Activated naive CD4-positive, alpha-beta T cell treated with anti-CD3 and anti-CD28 coated beads, Interleukin-2, amount 50 U/mL, for 72 hours (primary cell): Measurements from ENCODE around the gene DES. TPM values are rescaled to one million over a fixed set of nuclear protein-coding genes. Genes with fewer than 3 reads are reported as not detected.

Experiments used
- ATAC-seq, 2 donors: fragments of 150-1000 bp; cut with Tn5 transposase; 2 replicates each; pipeline ENCODE4 v1.10.0; 2021; ENCODE audit warnings: mild to moderate bottlenecking in 2 of 2, moderate library complexity in 2 of 2
- DNase-seq, 2 donors: peaks; one replicate each; pipeline ENCODE4 v3.0.0; 2021 to 2022; ENCODE audit warnings: low spot score in 2 of 2
- H3K27ac Mint-ChIP-seq, 2 donors: one replicate each; pipeline ENCODE4 v1.8.0; 2022; ENCODE audit warnings: mild to moderate bottlenecking in 2 of 2, mixed read lengths in 2 of 2
- H3K36me3 Mint-ChIP-seq, 2 donors: one replicate each; pipeline ENCODE4 v1.8.0; 2022; ENCODE audit warnings: mixed read lengths in 2 of 2
- H3K9me3 Mint-ChIP-seq, 2 donors: one replicate each; pipeline ENCODE4 v1.8.0; 2022; ENCODE audit warnings: mixed read lengths in 2 of 2
- total RNA-seq, 2 donors: library from RNA; stranded (reverse); gene quantifications; one replicate each; pipeline ENCODE4 v1.2.3, GENCODE V29; 2022

Gene DES
- total RNA-seq, 2 donors from 2014 or later = not detected

DNA sequence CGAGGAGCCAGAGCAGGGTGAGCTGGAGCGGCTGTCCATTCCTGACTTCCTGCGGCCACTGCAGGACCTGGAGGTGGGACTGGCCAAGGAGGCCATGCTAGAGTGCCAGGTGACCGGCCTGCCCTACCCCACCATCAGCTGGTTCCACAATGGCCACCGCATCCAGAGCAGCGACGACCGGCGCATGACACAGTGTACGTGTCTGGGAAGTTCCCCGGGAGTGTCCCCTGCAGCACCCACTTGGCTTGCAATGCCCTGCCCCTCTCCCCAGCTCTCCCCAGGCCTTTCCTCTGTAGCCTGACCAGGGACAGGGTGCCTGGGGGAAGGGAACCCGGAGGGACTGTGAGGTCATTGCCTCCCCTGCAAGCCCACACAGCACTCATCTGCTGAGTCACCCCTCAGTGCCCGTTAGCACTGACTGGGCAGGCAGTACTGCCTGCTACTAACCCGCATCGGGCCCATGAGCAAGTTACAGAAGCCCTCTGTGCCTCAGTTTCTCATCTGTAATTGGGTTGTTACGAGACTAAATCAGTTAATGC is 51.1 kb downstream of the DES start:
- H3K27ac Mint-ChIP-seq = no peak overlapping the region
- no peaks in the 10 kb centered on the region for H3K36me3 Mint-ChIP-seq
- H3K9me3 Mint-ChIP-seq = no peaks in the 10 kb centered on the region
- DNase-seq (no peak), ATAC-seq (no peak)

GRCh38 chr2:219470429-219470828 is 52.3 kb downstream of the DES start:
- Mint-ChIP-seq H3K36me3 (no peaks in the 10 kb centered on the region), H3K9me3 (no peaks in the 10 kb centered on the region), H3K27ac (no peak overlapping the region)
- ATAC-seq = no peak
- no peak for DNase-seq

GRCh38 chr2:219471476-219472371 is 53.5 kb downstream of the DES start:
- Mint-ChIP-seq H3K9me3 (no peaks in the 10 kb centered on the region), H3K27ac (no peak overlapping the region), H3K36me3 (no peaks in the 10 kb centered on the region)
- ATAC-seq (peak in 1 of 2 donors; percentile 12), DNase-seq (no peak)

DNA sequence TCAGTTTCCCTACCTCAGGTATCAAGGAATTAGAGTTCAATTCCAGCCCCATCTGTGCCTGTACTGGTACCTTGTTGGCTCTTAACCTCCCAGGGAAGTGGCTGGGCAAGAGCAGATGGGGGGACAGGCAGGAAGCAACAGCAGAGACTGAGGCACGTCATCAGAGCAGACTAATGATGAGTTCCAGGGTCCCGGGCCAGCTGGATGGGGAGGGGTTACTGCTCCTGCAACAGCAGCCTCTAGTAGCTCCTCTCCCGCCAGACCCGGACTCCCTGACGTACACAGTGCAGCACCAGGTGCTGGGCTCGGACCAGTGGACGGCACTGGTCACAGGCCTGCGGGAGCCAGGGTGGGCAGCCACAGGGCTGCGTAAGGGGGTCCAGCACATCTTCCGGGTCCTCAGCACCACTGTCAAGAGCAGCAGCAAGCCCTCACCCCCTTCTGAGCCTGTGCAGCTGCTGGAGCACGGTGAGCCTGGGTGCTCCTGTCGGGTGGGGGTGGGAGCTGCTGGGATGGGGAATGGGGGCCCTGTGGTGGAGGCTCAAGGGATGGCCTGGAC is 54.5 kb downstream of the DES start:
- DNase-seq (no peak), ATAC-seq (no peak)
- Mint-ChIP-seq H3K27ac (peak overlapping the region in 1 of 2 donors; percentile 44), H3K9me3 (no peaks in the 10 kb centered on the region), H3K36me3 (no peaks in the 10 kb centered on the region)

- no peak for DNase-seq
- H3K9me3 Mint-ChIP-seq = no peaks in the 10 kb centered on the region
- no peak for ATAC-seq
- no peak overlapping the region for H3K27ac Mint-ChIP-seq
- H3K36me3 Mint-ChIP-seq = no peaks in the 10 kb centered on the region
Measured at GRCh38 chr2:219473511-219473910, 55.3 kb downstream of the DES start.

- ATAC-seq = no peak
- no peaks in the 10 kb centered on the region for H3K36me3 Mint-ChIP-seq
- H3K9me3 Mint-ChIP-seq = no peaks in the 10 kb centered on the region
- H3K27ac Mint-ChIP-seq = no peak overlapping the region
- DNase-seq = no peak
Measured at GRCh38 chr2:219474285-219475060, 56.3 kb downstream of the DES start.

GRCh38 chr2:219475278-219475677 is 57.1 kb downstream of the DES start:
- H3K27ac Mint-ChIP-seq = no peak overlapping the region
- no peak for DNase-seq
- no peak for ATAC-seq
- H3K9me3 Mint-ChIP-seq = no peaks in the 10 kb centered on the region
- no peaks in the 10 kb centered on the region for H3K36me3 Mint-ChIP-seq

DNA sequence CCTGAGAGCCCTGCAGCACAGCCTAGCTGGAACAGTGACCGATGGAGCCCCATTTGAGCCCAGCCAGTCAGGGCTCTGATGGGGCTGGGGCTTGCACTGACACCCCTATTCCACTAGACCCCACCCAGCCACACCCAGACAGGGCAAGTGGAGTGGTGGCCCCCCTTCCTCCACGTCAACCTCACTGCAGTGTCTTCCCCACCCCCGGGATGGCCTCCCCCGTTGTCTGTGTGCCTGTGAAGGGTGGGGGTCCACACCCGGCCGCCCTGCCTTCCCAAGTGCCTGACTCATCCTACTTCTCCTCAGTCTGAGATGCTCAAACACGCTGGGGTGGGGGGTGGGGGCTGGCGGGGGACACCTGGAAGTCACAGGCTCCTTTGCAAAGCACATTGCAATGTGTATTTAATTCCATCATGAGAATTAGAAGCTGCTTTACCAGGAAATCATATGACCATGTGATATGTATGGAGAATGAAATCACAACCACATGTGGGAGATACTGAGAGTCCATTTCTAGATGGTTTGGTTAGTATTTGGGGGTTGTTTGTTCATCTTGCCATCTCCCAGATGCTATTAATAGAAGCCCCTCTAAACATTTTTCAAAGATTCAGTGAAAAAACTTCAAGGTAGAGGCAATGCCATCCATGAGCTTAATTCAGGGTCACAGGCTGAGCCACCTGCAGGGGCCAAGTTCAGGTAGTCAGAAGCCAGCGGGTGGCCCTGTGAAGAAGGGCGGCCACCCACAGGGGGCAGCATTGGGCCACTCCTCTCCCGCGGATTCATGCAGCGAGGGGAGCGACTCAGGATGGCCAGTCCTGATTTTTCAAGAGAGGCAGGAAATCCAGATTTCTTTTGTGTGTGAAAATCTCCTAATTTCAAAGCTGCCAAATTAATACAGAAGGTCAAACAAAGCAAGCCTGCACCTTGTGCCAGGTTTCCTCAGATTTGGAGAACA is 57.8 kb downstream of the DES start:
- H3K36me3 Mint-ChIP-seq = no peaks in the 10 kb centered on the region
- no peak overlapping the region for H3K27ac Mint-ChIP-seq
- DNase-seq = peak in 1 of 2 donors; percentile 82
- ATAC-seq = peak; percentile 79 to 81
- no peaks in the 10 kb centered on the region for H3K9me3 Mint-ChIP-seq

Other genes with a start within 250 kb of the DES start
- gene SLC23A3, start 248.3 kb upstream of the DES start, total RNA-seq = 1 to 10 TPM; 1.5 to 2.8 TPM
- 10 to 100 TPM; 46.9 to 48.0 TPM for gene CNPPD1, start 241.5 kb upstream of the DES start, total RNA-seq
- gene RETREG2, start 240.1 kb upstream of the DES start, total RNA-seq = 100 to 1,000 TPM in 1 of 2 donors, 10 to 100 TPM in 1; 93.0 to 120 TPM
- gene ZFAND2B, start 211.6 kb upstream of the DES start, total RNA-seq = 10 to 100 TPM; 25.6 to 66.5 TPM
- 10 to 100 TPM; 27.8 to 46.2 TPM for gene ABCB6, start 199.4 kb upstream of the DES start, total RNA-seq
- gene ATG9A, start 188.7 kb upstream of the DES start, total RNA-seq = 10 to 100 TPM; 49.1 to 80.6 TPM
- gene ANKZF1, start 188.6 kb upstream of the DES start, total RNA-seq = 100 to 1,000 TPM; 168 to 178 TPM
- 1 to 10 TPM; 2.7 to 6.1 TPM for gene GLB1L, start 172.9 kb upstream of the DES start, total RNA-seq
- 10 to 100 TPM; 25.8 to 36.9 TPM for gene STK16, start 172.9 kb upstream of the DES start, total RNA-seq
- gene TUBA4B, start 165.1 kb upstream of the DES start, total RNA-seq = not detected
- 100 to 1,000 TPM; 240 to 410 TPM for gene TUBA4A, start 164.5 kb upstream of the DES start, total RNA-seq
- gene DNAJB2, start 139.0 kb upstream of the DES start, total RNA-seq = 10 to 100 TPM; 59.7 to 67.2 TPM
- gene PTPRN, start 109.0 kb upstream of the DES start, total RNA-seq = 1 to 10 TPM in 1 of 2 donors, under 1 TPM in 1; 0.09 to 3.1 TPM
- not detected for gene RESP18, start 85.6 kb upstream of the DES start, total RNA-seq
- gene DNPEP, start 30.5 kb upstream of the DES start, total RNA-seq = 10 to 100 TPM; 61.1 to 96.0 TPM
- 1 to 10 TPM; 2.2 to 2.8 TPM for gene SPEG, start 16.5 kb downstream of the DES start, total RNA-seq
- gene GMPPA, start 80.5 kb downstream of the DES start, total RNA-seq = 10 to 100 TPM; 29.1 to 34.1 TPM
- gene ASIC4, start 96.1 kb downstream of the DES start, total RNA-seq = under 1 TPM; 0.16 to 0.98 TPM
- gene CHPF, start 125.4 kb downstream of the DES start, total RNA-seq = 10 to 100 TPM; 13.2 to 16.7 TPM
- 1 to 10 TPM; 1.8 to 6.1 TPM for gene TMEM198, start 125.7 kb downstream of the DES start, total RNA-seq
- gene OBSL1, start 153.2 kb downstream of the DES start, total RNA-seq = 1 to 10 TPM; 1.9 to 8.9 TPM
- under 1 TPM in 1 of 2 donors, not detected in 1; 0.23 TPM for gene INHA, start 153.9 kb downstream of the DES start, total RNA-seq
- 10 to 100 TPM; 28.5 to 53.0 TPM for gene STK11IP, start 179.5 kb downstream of the DES start, total RNA-seq
- not detected for gene SLC4A3, start 209.3 kb downstream of the DES start, total RNA-seq